Measurements from ENCODE around the gene KCNQ1.

- no peak for TF ChIP-seq EP300 (IDR thresholded peaks at IDR 0.05)
- no peak for TF ChIP-seq POLR2AphosphoS5 (IDR thresholded peaks at IDR 0.05)
Observed at GRCh38 chr11:2521081-2521732, 76.4 kb downstream of the KCNQ1 start.

Measured in upper lobe of left lung (tissue), 4 donors.